PC-9 (cell line): ENCODE results near the gene MAGI2. TPM values are rescaled to one million over a fixed set of nuclear protein-coding genes. Genes with fewer than 3 reads are reported as not detected.

Experiments
- BruUV-seq: library from RNA; stranded (reverse); fragments of 400-500 nt; replicated peaks from 2 replicates; lab custom pipeline; 2021; lab: Mats Ljungman, UMichigan
- CTCF ChIA-PET: fragments of 300-600 bp; sonication (Branson Sonifier 250); formaldehyde crosslinking; loops from one replicate; lab custom pipeline; 2022; ENCODE audit warnings: antibody characterized with exemption; lab: Charles Lee
- POLR2A ChIA-PET: fragments of 300-600 bp; sonication (Branson Sonifier 250); formaldehyde crosslinking; loops from one replicate; lab custom pipeline; 2022; ENCODE audit warnings: antibody characterized with exemption; ENCODE audit not compliant: unreplicated experiment; lab: Charles Lee
- DNase-seq, 2 experiments: peaks; one replicate each; pipeline versions ENCODE4 v3.0.0 to v3.0.0-alpha.2; 2015 to 2022; ENCODE audit warnings: mixed read lengths in 1 of 2
- H2AFZ ChIP-seq: fragments of 200-600 bp; sonication (generic); 2 replicates; pipeline ENCODE4 v1.8.1; 2017; ENCODE audit warnings: antibody characterized with exemption
- H3F3A ChIP-seq: fragments of 200-600 bp; sonication (generic); 2 replicates; pipeline ENCODE4 v1.8.1; 2017; ENCODE audit warnings: antibody characterized with exemption, mild to moderate bottlenecking, low read depth; ENCODE audit not compliant: insufficient read depth
- H3K27ac ChIP-seq: fragments of 200-600 bp; sonication (generic); 2 replicates; pipeline ENCODE4 v1.6.1; 2016; ENCODE audit warnings: mixed run types
- H3K27me3 ChIP-seq: fragments of 200-600 bp; sonication (generic); 2 replicates; pipeline ENCODE4 v1.6.1; 2016; ENCODE audit warnings: low read depth, mixed run types; ENCODE audit not compliant: insufficient read depth
- H3K36me3 ChIP-seq: fragments of 200-600 bp; sonication (generic); 2 replicates; pipeline ENCODE4 v1.6.1; 2016; ENCODE audit warnings: low read depth, mixed run types
- H3K4me1 ChIP-seq: fragments of 200-600 bp; sonication (generic); replicated peaks from 2 replicates; pipeline ENCODE4 v1.6.1; 2016; ENCODE audit warnings: mixed run types; ENCODE audit not compliant: insufficient read depth
- H3K4me2 ChIP-seq: fragments of 200-600 bp; sonication (generic); 2 replicates; pipeline ENCODE4 v1.6.1; 2017; ENCODE audit warnings: mixed run types
- H3K4me3 ChIP-seq: fragments of 200-600 bp; sonication (generic); 2 replicates; pipeline ENCODE4 v1.6.1; 2016; ENCODE audit warnings: mixed run types
- H3K79me2 ChIP-seq: fragments of 200-600 bp; sonication (generic); 2 replicates; pipeline ENCODE4 v1.6.1; 2017; ENCODE audit warnings: low read depth, mixed run types
- H3K9me2 ChIP-seq: fragments of 200-600 bp; sonication (generic); 2 replicates; pipeline ENCODE4 v1.8.1; 2017; ENCODE audit warnings: mild to moderate bottlenecking; ENCODE audit not compliant: insufficient read depth
- H3K9me3 ChIP-seq: fragments of 200-600 bp; sonication (generic); 2 replicates; pipeline ENCODE4 v1.8.1; 2016; ENCODE audit warnings: low read depth; ENCODE audit not compliant: insufficient read depth
- H4K20me1 ChIP-seq: fragments of 200-600 bp; sonication (generic); 2 replicates; pipeline ENCODE4 v1.8.1; 2017; ENCODE audit not compliant: insufficient read depth
- EZH2 ChIP-seq: fragments of 200-600 bp; sonication (generic); IDR thresholded peaks from 2 replicates; pipeline ENCODE4 v1.8.0; 2017; ENCODE audit warnings: antibody characterized with exemption, low read depth
- intact Hi-C: fragments of 100-400 bp; cut with micrococcal nuclease; formaldehyde crosslinking; loops from one replicate; pipeline ENCODE4 v1.10.0; 2022; ENCODE audit not compliant: unreplicated experiment
- total RNA-seq: library from RNA; stranded (reverse); gene quantifications from 2 replicates; pipeline ENCODE4 v1.2.3, GENCODE V29; 2021
- TF ChIP-seq, protein P1 (sequence below): fragments of 200-600 bp; sonication (generic); conservative IDR thresholded peaks from 2 replicates; pipeline ENCODE4 v1.6.1; 2017; ENCODE audit warnings: mixed run types, antibody characterized with exemption, mild to moderate bottlenecking, moderate library complexity

Gene MAGI2
- total RNA-seq, 1 experiment from 2014 or later = 0.92 TPM

DNA sequence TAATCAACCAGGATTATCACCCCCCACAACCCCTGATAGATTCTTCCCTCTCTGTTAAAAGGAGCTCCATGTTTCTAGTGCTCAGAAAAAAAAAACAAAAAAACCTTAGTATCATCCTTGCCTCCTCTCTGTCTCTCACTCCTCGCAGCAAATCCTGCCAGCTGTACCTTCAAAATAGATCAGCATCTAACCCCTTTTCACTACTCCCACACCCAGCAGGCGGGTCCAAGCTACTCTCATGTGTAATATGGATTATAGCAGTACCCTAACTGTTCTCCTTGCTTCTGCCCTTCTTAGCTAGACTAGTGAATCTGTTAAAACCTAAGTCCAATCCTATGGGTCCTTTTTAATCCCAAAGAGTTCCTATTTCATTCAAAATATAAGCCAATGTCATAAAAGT is 667.4 kb downstream of the MAGI2 start:
- Histone ChIP-seq H3K4me1 (no peaks in the 10 kb centered on the region), H3K36me3 (no peaks in the 10 kb centered on the region), H3K79me2 (no peaks in the 10 kb centered on the region), H4K20me1 (no peaks in the 10 kb centered on the region), H2AFZ (no peak overlapping the region), H3K9me3 (no peaks in the 10 kb centered on the region), H3K9me2 (no peaks in the 10 kb centered on the region), H3K4me3 (no peak overlapping the region), H3F3A (no peaks in the 10 kb centered on the region), H3K27me3 (no peaks in the 10 kb centered on the region), H3K4me2 (no peak overlapping the region), H3K27ac (no peak overlapping the region)
- POLR2A ChIA-PET = no interaction called here
- intact Hi-C loops = no loop called here
- no peak for DNase-seq
- CTCF ChIA-PET = no interaction called here
- BruUV-seq = no TSS peak
- TF ChIP-seq, protein P1, sequence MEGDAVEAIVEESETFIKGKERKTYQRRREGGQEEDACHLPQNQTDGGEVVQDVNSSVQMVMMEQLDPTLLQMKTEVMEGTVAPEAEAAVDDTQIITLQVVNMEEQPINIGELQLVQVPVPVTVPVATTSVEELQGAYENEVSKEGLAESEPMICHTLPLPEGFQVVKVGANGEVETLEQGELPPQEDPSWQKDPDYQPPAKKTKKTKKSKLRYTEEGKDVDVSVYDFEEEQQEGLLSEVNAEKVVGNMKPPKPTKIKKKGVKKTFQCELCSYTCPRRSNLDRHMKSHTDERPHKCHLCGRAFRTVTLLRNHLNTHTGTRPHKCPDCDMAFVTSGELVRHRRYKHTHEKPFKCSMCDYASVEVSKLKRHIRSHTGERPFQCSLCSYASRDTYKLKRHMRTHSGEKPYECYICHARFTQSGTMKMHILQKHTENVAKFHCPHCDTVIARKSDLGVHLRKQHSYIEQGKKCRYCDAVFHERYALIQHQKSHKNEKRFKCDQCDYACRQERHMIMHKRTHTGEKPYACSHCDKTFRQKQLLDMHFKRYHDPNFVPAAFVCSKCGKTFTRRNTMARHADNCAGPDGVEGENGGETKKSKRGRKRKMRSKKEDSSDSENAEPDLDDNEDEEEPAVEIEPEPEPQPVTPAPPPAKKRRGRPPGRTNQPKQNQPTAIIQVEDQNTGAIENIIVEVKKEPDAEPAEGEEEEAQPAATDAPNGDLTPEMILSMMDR = no peak
- TF ChIP-seq EZH2 = no peak

DNA sequence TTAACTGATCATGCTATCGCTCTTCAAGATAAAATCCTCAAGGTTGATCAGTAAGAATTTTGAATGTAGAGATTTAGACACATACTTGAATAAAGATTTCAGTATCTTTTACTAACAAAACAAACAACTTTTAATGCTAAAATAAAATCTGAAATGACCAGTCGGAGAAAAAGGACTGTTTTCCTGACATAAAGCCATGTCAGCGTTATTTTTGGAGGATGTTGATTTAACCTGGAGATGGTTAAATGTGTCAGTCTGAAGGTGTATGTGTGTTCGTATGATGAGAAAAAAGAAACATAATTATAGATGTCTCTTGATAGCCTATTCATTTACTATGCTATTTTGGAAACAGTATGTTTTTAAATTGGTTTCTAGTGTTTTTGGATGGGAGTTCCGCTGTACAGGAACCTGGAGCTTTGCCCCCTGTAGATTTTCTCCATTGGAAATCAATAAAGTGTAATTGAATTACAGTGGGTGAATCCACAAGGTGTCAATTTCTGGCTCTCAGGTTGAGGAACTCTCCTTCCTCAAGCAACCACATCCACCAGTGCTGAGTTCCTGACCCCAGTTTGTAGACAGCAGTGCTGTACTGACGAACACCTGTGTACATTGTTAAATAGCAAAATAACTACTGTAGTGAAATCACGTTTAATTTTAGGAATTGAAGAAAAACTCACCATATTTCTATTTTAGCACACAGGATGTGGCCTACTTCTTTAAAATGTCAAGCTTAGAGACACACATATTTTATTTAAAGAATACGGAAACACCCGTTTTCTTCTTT is 670.1 kb downstream of the MAGI2 start:
- no peak for DNase-seq
- H3K4me3 ChIP-seq = no peak overlapping the region
- intact Hi-C loops = no loop called here
- no peaks in the 10 kb centered on the region for H3K4me1 ChIP-seq
- H3K9me2 ChIP-seq = no peaks in the 10 kb centered on the region
- no peak overlapping the region for H3K4me2 ChIP-seq
- no peaks in the 10 kb centered on the region for H3K79me2 ChIP-seq
- no peak overlapping the region for H2AFZ ChIP-seq
- TF ChIP-seq, protein P1 = no peak
- no peak for TF ChIP-seq EZH2
- ChIA-PET CTCF (no interaction called here), POLR2A (no interaction called here)
- no peaks in the 10 kb centered on the region for H4K20me1 ChIP-seq
- BruUV-seq = no TSS peak
- no peak overlapping the region for H3K27ac ChIP-seq
- no peaks in the 10 kb centered on the region for H3K27me3 ChIP-seq
- H3F3A ChIP-seq = no peaks in the 10 kb centered on the region
- H3K36me3 ChIP-seq = no peaks in the 10 kb centered on the region
- no peaks in the 10 kb centered on the region for H3K9me3 ChIP-seq

DNA sequence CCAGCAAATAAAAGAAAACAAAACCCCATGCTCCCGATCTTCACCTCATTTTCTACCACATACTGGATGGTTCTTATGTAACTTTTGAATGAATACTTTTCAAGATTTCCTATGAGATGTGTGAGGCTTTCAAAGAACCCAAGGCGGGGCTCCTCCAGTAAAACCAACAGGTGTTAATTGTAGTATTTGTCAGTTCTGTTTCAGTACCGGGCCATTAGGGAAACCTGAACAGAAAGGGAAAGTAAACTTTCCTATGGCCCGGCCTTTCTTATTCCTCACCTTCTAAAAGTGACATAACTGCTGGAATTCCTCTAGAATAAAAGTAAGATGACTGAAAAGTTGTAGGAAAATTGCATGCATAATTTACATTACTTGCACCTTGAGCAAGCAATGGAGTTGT is 672.9 kb downstream of the MAGI2 start:
- H3F3A ChIP-seq = no peaks in the 10 kb centered on the region
- no peaks in the 10 kb centered on the region for H3K79me2 ChIP-seq
- H3K27me3 ChIP-seq = no peaks in the 10 kb centered on the region
- H2AFZ ChIP-seq = no peak overlapping the region
- H3K4me3 ChIP-seq = no peak overlapping the region
- no TSS peak for BruUV-seq
- H4K20me1 ChIP-seq = no peaks in the 10 kb centered on the region
- intact Hi-C loops = no loop called here
- H3K9me2 ChIP-seq = no peaks in the 10 kb centered on the region
- no peaks in the 10 kb centered on the region for H3K36me3 ChIP-seq
- no peak for DNase-seq
- no peak overlapping the region; the same call in 1 of the 2 replicates for H3K4me2 ChIP-seq
- no peaks in the 10 kb centered on the region for H3K9me3 ChIP-seq
- TF ChIP-seq, protein P1 = no peak
- TF ChIP-seq EZH2 = no peak
- no peak overlapping the region for H3K27ac ChIP-seq
- ChIA-PET POLR2A (no interaction called here), CTCF (no interaction called here)
- H3K4me1 ChIP-seq = no peaks in the 10 kb centered on the region
